ENCODE results near the gene KCTD1. TPM values are rescaled to one million over a fixed set of nuclear protein-coding genes. Genes with fewer than 3 reads are reported as not detected.
A peak's percentile ranks its signal among the peaks of the same experiment; 100 is the strongest.

KCTD1 gene
- total and polyA plus RNA-seq, 2 donors (not counting 1 experiment from before 2014, with no cell fraction given), result 2.3 to 5.0 TPM

DNA sequence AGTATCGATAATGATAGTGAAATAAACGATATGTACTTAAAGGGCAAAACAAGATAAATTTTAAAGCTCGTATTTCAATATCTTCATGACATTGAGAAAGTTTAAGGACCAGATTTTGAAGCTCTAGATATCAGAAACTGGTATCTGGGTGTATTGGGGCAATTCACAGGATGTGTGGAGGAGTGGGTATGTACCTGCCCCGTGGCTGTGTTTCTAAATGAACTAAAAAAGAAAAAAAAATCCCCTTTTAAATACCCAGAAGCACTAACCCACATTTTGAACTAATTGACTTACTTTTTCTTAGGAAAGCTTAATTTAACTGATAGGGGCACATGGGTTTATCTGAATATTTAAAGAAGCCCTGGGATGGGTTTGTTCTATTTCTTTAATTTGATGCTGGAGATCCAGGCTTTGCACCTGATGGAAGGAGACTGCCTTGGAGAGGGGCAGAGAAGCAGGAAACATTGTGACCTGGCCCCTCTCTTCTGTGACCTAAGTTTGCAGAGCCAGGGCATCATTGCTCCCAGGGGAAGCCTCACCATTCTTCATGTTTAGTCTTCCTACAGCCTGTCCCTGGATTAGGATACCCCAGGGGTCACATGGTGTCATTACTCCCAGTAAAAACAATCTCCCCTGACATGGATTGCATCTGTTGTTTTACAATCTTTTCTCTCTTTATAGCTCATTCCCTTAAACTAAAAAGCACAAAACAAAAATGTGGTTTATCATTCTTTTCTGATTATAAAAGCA is 7.6 kb upstream of the KCTD1 start:
- TF ChIP-seq EZH2 (IDR thresholded peaks at IDR 0.05; ENCODE audit: borderline replicate concordance, insufficient read depth, low read depth, low read length, poor library complexity, severe bottlenecking), result no peak
- TF ChIP-seq, protein P1, sequence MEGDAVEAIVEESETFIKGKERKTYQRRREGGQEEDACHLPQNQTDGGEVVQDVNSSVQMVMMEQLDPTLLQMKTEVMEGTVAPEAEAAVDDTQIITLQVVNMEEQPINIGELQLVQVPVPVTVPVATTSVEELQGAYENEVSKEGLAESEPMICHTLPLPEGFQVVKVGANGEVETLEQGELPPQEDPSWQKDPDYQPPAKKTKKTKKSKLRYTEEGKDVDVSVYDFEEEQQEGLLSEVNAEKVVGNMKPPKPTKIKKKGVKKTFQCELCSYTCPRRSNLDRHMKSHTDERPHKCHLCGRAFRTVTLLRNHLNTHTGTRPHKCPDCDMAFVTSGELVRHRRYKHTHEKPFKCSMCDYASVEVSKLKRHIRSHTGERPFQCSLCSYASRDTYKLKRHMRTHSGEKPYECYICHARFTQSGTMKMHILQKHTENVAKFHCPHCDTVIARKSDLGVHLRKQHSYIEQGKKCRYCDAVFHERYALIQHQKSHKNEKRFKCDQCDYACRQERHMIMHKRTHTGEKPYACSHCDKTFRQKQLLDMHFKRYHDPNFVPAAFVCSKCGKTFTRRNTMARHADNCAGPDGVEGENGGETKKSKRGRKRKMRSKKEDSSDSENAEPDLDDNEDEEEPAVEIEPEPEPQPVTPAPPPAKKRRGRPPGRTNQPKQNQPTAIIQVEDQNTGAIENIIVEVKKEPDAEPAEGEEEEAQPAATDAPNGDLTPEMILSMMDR (IDR thresholded peaks at IDR 0.05), result no peak
- Histone ChIP-seq H4K20me1 (ENCODE audit: control insufficient read depth, insufficient read depth, low read length, poor library complexity, severe bottlenecking) (no peaks in the 10 kb centered on the region), H3K9ac (ENCODE audit: low read length) (no peak overlapping the region), H2AFZ (ENCODE audit: insufficient read depth, low read depth, low read length, poor library complexity, severe bottlenecking) (no peak overlapping the region), H3K79me2 (ENCODE audit: control insufficient read depth, insufficient read depth, low read length) (no peaks in the 10 kb centered on the region), H3K27me3 (replicated peaks in 1 of 4; ENCODE audit: control extremely low read depth in 1 of 4, control insufficient read depth in 3 of 4, insufficient read depth in 4 of 4, low read length in 3 of 4) (peaks cover 0 to 24% (median 19%) of the 10 kb centered on the region in 4 experiments), H3K4me1 (ENCODE audit: control insufficient read depth in 2 of 2, insufficient read depth in 2 of 2, low read length in 2 of 2) (peaks cover 5% of the 10 kb centered on the region in 2 donors), H3K27ac (ENCODE audit: low read length in 2 of 2) (no peak overlapping the region), H3K4me2 (replicated peaks; ENCODE audit: low read depth, low read length, poor library complexity, severe bottlenecking) (no peak overlapping the region), H3K4me3 (ENCODE audit: control extremely low read depth in 1 of 5, extremely low read depth in 1 of 5, insufficient read depth in 1 of 5, low read depth in 2 of 5, low read length in 4 of 5) (no peak overlapping the region), H3K9me3 (ENCODE audit: control extremely low read depth in 1 of 3, control insufficient read depth in 2 of 3, insufficient read depth in 1 of 3, low read length in 2 of 3) (peaks cover 0 to under 1% (median 0%) of the 10 kb centered on the region in 3 donors), H3K36me3 (replicated peaks in 1 of 2; ENCODE audit: control extremely low read depth in 1 of 2, control insufficient read depth in 1 of 2, extremely low read depth in 1 of 2, insufficient read depth in 2 of 2, low read length in 1 of 2) (no peaks in the 10 kb centered on the region)
- peaks cover 9% of the 10 kb centered on the region for H3K4me1 Mint-ChIP-seq
- ChIA-PET CTCF (no interaction called here), POLR2A (no interaction called here)
- no peaks in the 10 kb centered on the region for H3K9me3 Mint-ChIP-seq (ENCODE audit: insufficient read depth)
- no peak overlapping the region for H3K4me3 Mint-ChIP-seq
- intact Hi-C loops (cut with micrococcal nuclease), result no loop called here
- no peak for ATAC-seq (ENCODE audit: low read depth)
- no peak overlapping the region for H3K27ac Mint-ChIP-seq
- DNase-seq, result no peak
- no CpG with 5 or more reads among the region's 4 CpGs for WGBS (ENCODE audit: insufficient coverage)
- H3K27me3 Mint-ChIP-seq, result peaks cover 49% of the 10 kb centered on the region

DNA sequence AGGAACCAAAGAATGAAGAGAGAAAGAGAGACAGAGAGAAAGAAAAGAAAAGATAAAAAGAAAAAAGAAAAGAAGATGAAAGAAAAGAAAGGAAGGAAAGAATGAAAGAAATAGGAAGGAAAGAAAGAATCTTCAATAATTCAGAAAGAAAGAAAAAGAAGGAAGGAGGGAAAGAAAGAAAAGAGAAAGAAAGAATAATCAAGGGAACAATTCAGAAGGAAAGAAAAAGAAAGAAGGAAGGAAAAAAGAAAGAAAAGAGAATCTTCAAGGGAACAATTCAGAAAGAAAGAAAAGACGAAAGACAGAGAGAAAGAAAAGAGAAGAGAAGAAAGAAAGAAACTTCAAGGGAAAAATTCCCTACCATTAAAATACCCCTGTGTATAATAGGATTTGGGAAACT is 5.6 kb upstream of the KCTD1 start:
- no peak overlapping the region for H3K4me3 Mint-ChIP-seq
- no peak for ATAC-seq (ENCODE audit: low read depth)
- POLR2A ChIA-PET, result no interaction called here

More for the DNA sequence above, 5.6 kb upstream of the KCTD1 start:
- no peak for DNase-seq
- H2AFZ ChIP-seq (ENCODE audit: insufficient read depth, low read depth, low read length, poor library complexity, severe bottlenecking), result no peak overlapping the region
- CTCF ChIA-PET, result no interaction called here
- H4K20me1 ChIP-seq (ENCODE audit: control insufficient read depth, insufficient read depth, low read length, poor library complexity, severe bottlenecking), result no peaks in the 10 kb centered on the region
- H3K79me2 ChIP-seq (ENCODE audit: control insufficient read depth, insufficient read depth, low read length), result no peaks in the 10 kb centered on the region
- no peak overlapping the region for H3K9ac ChIP-seq (ENCODE audit: low read length)
- Mint-ChIP-seq H3K27ac (no peak overlapping the region), H3K4me1 (peaks cover 19% of the 10 kb centered on the region), H3K27me3 (peaks cover 57% of the 10 kb centered on the region), H3K9me3 (ENCODE audit: insufficient read depth) (no peaks in the 10 kb centered on the region)
- intact Hi-C loops (cut with micrococcal nuclease), result no loop called here
- no peak overlapping the region for H3K4me3 ChIP-seq (ENCODE audit: control extremely low read depth in 1 of 5, extremely low read depth in 1 of 5, insufficient read depth in 1 of 5, low read depth in 2 of 5, low read length in 4 of 5)
- no peak overlapping the region for H3K27ac ChIP-seq (ENCODE audit: low read length in 2 of 2)
- H3K4me1 ChIP-seq (ENCODE audit: control insufficient read depth in 2 of 2, insufficient read depth in 2 of 2, low read length in 2 of 2), result peaks cover 20 to 23% of the 10 kb centered on the region in 2 donors
- no CpG with 5 or more reads among the region's 1 CpG for WGBS (ENCODE audit: insufficient coverage)
- H3K9me3 ChIP-seq (ENCODE audit: control extremely low read depth in 1 of 3, control insufficient read depth in 2 of 3, insufficient read depth in 1 of 3, low read length in 2 of 3), result peaks cover 0 to 8% (median 0%) of the 10 kb centered on the region in 3 donors
- TF ChIP-seq EZH2 (IDR thresholded peaks at IDR 0.05; ENCODE audit: borderline replicate concordance, insufficient read depth, low read depth, low read length, poor library complexity, severe bottlenecking), result no peak
- TF ChIP-seq, protein P1 (IDR thresholded peaks at IDR 0.05), result peak; percentile 38
- H3K4me2 ChIP-seq (replicated peaks; ENCODE audit: low read depth, low read length, poor library complexity, severe bottlenecking), result no peak overlapping the region
- H3K27me3 ChIP-seq (replicated peaks in 1 of 4; ENCODE audit: control extremely low read depth in 1 of 4, control insufficient read depth in 3 of 4, insufficient read depth in 4 of 4, low read length in 3 of 4), result peaks cover 0 to 39% (median 30%) of the 10 kb centered on the region in 4 experiments
- no peaks in the 10 kb centered on the region for H3K36me3 ChIP-seq (replicated peaks in 1 of 2; ENCODE audit: control extremely low read depth in 1 of 2, control insufficient read depth in 1 of 2, extremely low read depth in 1 of 2, insufficient read depth in 2 of 2, low read length in 1 of 2)

All from B cell (primary cell).